H1 (cell line): ENCODE data around the gene FRMD3.

Experiments used
- HDAC2 ChIP-seq, 2 experiments: fragments of 300-600 bp in 1 of 2; sonication (generic) in 1 of 2; IDR thresholded peaks; 2 replicates each; pipeline ENCODE4 v1.6.1; 2011 to 2012; ENCODE audit warnings: low read depth in 2 of 2, low read length in 2 of 2, mild to moderate bottlenecking in 2 of 2, moderate library complexity in 2 of 2, borderline replicate concordance in 1 of 2, inconsistent platforms in 1 of 2
- JUND ChIP-seq: IDR thresholded peaks from 2 replicates; pipeline ENCODE4 v1.6.1; 2011; ENCODE audit warnings: mild to moderate bottlenecking, improper control_type of control experiment, low read length

GRCh38 chr9:83323148-83323547, 215.1 kb downstream of the FRMD3 start:
- no peak for TF ChIP-seq JUND
- no peak for TF ChIP-seq HDAC2 (IDR thresholded peaks at IDR 0.05; ENCODE audit: borderline replicate concordance in 1 of 2, low read depth in 2 of 2, low read length in 2 of 2)
